CD1c-positive myeloid dendritic cell (primary cell): ENCODE data around the gene NMNAT1.
A peak's percentile ranks its signal among the peaks of the same experiment; 100 is the strongest.
"Not testable (repeated sequence)": the region's sequence is repeated elsewhere in the genome, so short reads cannot be mapped to it uniquely, and the experiment has no call there.

Experiments
- DNase-seq: peaks from one replicate; pipeline ENCODE4 v3.0.0-alpha.2; 2016; ENCODE audit errors: extremely low spot score

The NMNAT1 gene

GRCh38 chr1:9942939-9943788 lies at the start of gene NMNAT1, which contains the start of gene LZIC:
TSS of gene NMNAT1 (plus strand) at chr1:9943475. CDS start at chr1:9972074, 28,599 bp downstream.
TSS of gene LZIC (minus strand) at chr1:9943391. CDS start at chr1:9936619, 6,772 bp downstream.
- peak; percentile 95 for DNase-seq

- no peak for DNase-seq
Observed at GRCh38 chr1:9894115-9894514, 49.2 kb upstream of the NMNAT1 start.

DNA sequence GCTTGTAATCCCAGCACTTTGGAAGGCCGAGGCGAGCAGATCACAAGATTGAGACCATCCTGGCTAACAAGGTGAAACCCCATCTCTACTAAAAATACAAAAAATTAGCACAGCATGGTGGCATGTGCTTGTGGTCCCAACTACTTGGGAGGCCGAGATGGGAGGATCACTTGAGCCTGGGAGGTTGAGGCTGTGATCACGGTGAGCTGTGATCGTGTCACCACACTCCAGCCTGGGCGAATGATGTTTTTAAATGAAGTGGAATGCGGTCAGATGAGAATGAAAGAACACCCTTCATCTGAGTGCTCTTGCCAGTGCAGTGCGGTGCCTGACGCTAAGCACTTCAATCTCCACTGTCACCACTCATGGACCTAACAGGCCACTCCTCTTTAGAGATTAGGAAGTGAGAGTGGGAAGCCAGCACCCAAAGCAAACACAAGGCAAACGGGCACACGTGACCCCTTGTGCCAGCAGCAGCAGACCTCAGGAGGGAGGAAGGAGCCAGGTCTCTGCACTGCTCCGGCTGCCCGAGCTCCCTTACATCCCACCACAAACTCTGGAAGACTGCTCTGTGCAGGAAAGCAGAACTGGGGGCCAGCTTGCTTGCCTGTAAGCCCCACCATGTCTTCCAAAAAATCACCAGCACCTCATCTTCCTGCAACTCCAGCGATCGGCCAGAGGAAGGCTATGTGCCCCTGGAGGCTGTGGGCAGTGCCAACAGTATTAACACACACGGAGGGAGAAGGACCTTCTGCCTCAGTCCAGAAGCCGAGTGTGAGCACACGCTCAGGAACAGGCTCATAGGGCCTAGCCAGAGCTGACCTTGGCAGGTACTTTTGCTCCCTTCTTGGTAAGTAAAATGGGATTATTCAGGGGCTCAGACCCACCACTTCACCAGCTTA lies 42.9 kb upstream of the NMNAT1 start:
- peak; percentile 92 for DNase-seq

DNA sequence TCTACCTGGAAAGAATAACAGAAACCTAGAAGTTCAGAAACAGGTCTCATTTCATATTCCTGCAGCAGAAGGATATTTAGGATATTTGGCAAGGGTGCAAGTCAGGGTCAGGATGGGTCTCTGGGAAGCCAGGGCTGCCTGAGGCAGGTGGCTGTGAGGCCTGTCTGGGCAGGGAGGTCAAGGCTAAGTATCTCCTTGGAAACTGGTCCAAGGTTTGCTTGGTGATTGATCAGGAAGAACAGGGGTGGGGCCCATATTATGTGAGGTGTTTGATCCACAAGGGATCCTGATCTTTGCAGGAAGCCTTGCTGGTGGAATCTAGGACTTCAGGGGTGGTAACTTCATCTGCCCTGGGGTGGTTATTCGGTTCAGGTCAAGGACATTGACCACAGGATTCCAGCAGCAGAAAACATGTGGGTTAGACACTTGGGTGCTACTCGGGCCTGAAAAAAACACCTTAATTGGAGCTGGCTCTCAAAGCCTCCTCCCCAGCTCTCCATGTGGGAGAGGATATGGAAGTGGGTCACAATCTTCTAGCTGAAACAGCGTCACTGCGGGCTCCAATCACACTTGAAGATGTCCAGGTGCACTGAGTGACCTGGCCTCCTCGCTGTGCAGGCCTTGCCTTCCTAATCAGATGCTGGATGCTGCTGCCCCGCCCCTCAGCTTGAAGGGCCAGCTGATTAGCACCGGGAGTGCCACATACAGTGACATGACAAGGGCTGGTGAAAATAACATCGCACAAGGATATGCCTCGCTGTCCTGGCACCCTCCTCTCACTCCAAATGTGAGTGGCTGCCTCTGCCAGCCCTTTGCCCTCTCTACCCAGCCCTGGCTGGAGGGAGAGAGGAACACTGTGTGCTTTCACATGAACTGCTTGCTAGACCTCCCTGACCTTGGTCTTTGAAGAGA lies 41.9 kb upstream of the NMNAT1 start:
- no peak for DNase-seq

DNA sequence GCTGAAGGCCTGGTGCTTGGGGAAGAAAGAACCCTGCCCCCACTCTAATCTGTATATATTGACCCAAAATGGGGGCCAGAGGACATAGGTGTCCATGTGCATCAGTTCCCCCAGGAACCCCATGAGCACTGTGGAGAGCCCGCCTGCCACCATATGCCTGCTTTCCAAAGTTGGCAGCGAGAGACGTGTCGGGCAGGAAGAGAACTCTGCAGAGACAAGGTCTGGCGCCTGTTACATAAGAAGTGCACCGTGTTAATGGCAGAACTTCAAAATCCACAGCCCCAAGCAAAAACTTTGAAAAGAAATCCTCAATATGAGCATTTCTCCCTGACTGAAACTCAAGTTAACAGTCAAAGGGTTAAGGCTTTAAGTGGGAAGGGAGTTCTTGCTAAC lies 41.2 kb upstream of the NMNAT1 start:
- no peak for DNase-seq

- DNase-seq = no peak
Observed at GRCh38 chr1:9903801-9904527, 39.3 kb upstream of the NMNAT1 start.

DNA sequence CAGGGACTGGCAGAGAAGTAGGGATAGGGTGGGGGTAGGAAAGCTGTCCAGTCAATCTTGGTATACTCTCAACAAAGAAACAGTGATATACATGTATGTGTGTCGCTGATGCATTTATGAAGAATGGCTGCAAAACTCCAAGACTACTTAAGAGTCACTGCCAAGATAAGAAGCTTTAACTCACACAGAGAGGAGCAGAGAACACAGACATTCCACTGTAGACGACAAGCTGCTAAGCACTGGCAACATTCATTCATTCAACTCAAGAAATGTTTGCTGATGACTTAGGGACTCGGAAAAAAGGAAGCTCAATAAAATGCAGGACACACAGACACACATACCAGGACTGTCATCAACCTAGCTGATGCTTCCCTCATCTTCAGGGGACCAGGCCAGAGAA lies 38.7 kb upstream of the NMNAT1 start:
- peak; percentile 28 for DNase-seq

DNA sequence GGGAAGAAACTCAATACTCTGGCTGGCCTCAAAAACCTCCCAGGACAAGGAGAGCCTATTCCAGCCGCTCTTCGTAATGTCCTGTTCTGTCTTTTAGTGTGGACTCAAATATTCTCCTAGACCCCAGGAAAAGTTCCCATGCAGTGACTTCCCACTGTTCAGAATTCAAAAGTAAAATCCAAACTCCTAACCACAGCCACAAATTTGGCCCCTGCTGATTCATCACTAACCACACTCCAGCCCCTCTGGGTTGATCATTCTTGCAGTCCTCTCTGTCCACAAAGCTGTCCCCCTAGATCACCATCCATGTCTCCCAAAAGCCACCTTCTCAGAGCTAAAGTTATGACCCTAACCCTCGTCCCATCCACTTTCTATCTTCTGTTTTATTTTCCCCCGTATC lies 38.3 kb upstream of the NMNAT1 start:
- no peak for DNase-seq

DNA sequence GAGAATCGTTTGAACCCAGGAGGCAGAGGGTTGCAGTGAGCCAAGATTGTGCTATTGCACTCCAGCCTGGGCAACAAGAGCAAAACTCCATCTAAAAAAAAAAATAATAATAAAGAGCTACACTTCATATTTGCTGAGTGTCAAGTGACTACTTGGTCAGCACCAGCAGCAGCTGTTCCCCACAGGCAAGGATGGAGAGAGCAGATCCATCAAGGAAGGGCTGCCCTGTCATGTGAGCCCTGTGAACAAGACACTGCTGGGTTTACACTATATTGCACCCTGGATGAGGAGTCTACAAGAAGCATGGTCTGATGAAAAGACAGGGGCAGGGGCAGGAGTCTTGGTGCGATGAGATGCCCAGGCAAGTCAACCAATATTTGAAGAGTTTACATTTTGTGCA lies 36.8 kb upstream of the NMNAT1 start:
- DNase-seq = no peak

DNA sequence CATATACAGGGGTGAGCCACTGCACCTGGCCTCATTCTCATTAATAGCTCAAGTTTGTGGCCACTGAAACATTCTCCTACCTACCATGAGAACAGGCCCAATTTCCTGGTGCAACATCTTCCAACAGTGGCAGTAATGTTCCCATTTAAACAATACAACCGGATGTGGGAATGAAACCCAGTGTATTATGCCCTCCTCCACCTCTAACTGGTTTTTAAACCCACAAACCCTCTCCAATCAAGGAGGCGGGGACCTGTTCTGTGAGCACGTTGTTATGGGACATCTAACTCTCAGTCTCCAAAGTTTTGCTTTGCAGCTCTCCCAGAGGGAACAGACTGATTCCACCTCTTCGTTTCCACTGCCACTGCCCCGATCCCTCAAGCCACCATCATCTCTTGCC lies 35.8 kb upstream of the NMNAT1 start:
- DNase-seq = no peak

DNA sequence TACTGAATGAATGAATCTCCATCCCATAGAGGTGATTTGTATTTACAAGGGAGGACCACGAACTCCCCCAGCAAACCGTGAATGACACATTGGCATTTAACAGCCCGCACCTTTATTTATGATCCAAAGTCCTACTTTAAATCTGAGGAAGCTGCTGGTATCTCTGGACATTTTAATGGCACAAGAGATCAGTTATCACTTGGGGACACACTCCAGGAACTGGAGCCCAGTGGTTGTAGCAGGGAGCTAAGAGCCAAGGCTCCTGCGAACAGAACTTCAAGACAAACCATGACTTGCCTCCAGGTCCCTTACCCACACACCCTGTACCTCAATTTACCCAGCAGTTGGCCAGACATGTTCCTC lies 34.4 kb upstream of the NMNAT1 start:
- no peak for DNase-seq

GRCh38 chr1:9909234-9910046 lies 33.8 kb upstream of the NMNAT1 start:
- peak; percentile 4 for DNase-seq

- no peak for DNase-seq
Observed at GRCh38 chr1:9910076-9910422, 33.2 kb upstream of the NMNAT1 start, which contains the start of gene CTNNBIP1. TSS of gene CTNNBIP1 (minus strand) at chr1:9910269. CDS start at chr1:9872064, 38,205 bp downstream.

GRCh38 chr1:9910423-9911178 lies 32.7 kb upstream of the NMNAT1 start:
- DNase-seq = peak; percentile 99

- peak; percentile 33 for DNase-seq
Observed at GRCh38 chr1:9912264-9912936, 30.9 kb upstream of the NMNAT1 start.

DNA sequence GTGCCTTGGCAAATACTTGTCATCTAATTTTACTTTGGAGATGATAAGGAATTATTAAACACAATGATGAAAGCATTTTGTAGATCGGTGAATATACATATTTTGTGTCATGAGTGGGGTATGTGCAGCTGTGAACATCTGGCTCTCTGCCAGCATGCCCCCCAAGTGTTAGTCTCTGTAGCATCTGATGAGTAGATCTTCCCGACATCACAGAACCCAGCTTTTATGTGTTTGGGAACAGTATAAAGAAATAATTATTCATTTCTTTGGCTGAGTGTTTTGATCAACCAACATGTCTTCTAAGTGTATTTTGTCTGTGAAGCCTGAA lies 28.7 kb upstream of the NMNAT1 start:
- no peak for DNase-seq

- no peak for DNase-seq
Observed at GRCh38 chr1:9916452-9916851, 26.8 kb upstream of the NMNAT1 start.

DNA sequence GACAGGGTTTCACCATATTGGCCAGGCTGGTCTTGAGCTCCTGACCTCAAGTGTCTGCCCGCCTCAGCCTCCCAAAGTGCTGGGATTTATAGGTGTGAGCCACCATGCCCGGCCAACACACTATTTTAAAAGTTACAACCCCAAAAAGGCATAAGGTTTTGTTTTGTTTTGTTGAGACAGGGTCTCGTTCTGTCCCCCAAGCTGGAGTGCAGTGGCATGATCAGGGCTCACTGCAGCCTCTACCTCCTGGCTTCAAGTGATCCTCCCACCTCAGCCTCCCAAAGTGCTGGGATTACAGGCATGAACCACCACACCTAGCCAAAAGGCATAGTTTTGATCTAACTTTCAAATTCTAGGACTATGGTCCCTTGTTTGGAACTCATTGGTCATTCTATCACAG lies 25.8 kb upstream of the NMNAT1 start:
- not testable (repeated sequence) for DNase-seq

DNA sequence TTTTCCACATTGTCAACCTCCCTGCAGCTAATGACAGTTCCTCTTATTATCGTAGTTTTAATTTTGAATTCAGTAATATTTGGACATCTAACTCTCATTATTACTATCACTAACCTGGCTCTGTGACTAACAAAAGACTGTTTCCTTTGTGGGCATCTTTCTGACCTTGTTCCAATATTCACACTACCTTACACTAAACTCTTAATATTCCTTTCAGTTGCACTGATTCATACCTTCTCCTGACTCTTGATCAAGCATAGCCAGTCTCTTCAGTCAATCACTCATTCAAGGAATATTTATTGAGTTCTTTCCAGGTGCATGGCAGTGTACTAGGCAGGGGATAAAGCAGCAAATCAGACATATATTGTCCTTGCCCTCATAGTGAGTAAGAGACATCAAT lies 25.4 kb upstream of the NMNAT1 start:
- DNase-seq = no peak
